ENCODE data around the gene TLCD4.

DNA sequence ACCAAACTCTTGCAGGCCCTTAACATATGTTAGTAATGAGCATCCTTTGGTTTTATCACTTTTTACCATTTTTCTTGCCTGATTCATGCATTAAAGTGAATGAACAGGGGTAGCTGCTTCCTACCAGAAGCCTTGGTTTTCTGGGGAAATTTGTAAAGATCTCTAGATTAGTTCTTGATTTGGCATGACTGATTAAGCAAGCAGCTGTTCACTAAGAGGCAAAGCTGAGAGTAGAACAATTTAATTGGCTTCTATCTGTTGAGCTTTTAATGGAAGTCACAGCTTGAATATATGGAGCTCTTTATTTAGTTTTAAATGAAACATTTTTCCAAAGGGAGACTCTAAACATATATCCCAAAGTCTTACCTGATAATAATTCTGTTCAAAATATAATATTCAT lies 23.6 kb downstream of the TLCD4 start:
- TF ChIP-seq, protein P1, sequence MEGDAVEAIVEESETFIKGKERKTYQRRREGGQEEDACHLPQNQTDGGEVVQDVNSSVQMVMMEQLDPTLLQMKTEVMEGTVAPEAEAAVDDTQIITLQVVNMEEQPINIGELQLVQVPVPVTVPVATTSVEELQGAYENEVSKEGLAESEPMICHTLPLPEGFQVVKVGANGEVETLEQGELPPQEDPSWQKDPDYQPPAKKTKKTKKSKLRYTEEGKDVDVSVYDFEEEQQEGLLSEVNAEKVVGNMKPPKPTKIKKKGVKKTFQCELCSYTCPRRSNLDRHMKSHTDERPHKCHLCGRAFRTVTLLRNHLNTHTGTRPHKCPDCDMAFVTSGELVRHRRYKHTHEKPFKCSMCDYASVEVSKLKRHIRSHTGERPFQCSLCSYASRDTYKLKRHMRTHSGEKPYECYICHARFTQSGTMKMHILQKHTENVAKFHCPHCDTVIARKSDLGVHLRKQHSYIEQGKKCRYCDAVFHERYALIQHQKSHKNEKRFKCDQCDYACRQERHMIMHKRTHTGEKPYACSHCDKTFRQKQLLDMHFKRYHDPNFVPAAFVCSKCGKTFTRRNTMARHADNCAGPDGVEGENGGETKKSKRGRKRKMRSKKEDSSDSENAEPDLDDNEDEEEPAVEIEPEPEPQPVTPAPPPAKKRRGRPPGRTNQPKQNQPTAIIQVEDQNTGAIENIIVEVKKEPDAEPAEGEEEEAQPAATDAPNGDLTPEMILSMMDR (IDR thresholded peaks at IDR 0.05; ENCODE audit: control extremely low read depth in 1 of 3, insufficient read depth in 1 of 3, low read depth in 1 of 3, low read length in 3 of 3) = no peak
- no peak for TF ChIP-seq POLR2A (IDR thresholded peaks at IDR 0.05; ENCODE audit: control extremely low read depth in 1 of 2, low read depth in 2 of 2, low read length in 2 of 2)
- TF ChIP-seq EGR1 (IDR thresholded peaks at IDR 0.05; ENCODE audit: borderline replicate concordance, low read depth, low read length) = no peak
- TF ChIP-seq POLR2AphosphoS5 (IDR thresholded peaks at IDR 0.05; ENCODE audit: low read depth, low read length) = no peak
- TF ChIP-seq RFX5 (IDR thresholded peaks at IDR 0.05; ENCODE audit: borderline replicate concordance, low read depth, low read length) = no peak
- TF ChIP-seq TAF1 (IDR thresholded peaks at IDR 0.05; ENCODE audit: low read depth, low read length) = no peak

All from H1 (cell line).